ENCODE results near the gene CDS1. TPM values are rescaled to one million over a fixed set of nuclear protein-coding genes. Genes with fewer than 3 reads are reported as not detected.

Gene CDS1
- total and polyA plus RNA-seq, 8 donors: 2.7 to 7.1 (median 4.4) TPM

- Histone ChIP-seq H3K4me3 (no peak overlapping the region), H3K4me1 (peaks cover 0 to 3% (median 0%) of the 10 kb centered on the region in 3 donors), H3K27ac (no peak overlapping the region), H3K27me3 (no peaks in the 10 kb centered on the region), H3K9me3 (no peaks in the 10 kb centered on the region), H3K36me3 (no peaks in the 10 kb centered on the region)
- no peak for ATAC-seq
- intact Hi-C loops (cut with DNase I): no loop called here
- FAIRE-seq: no peak
- no peak for TF ChIP-seq CTCF (IDR thresholded peaks at IDR 0.05)
- no peak for DNase-seq
- 26 to 32% methylated on average over 1 of the region's 1 CpG for whole genome bisulfite sequencing, 2 donors
Measured at GRCh38 chr4:84634961-84635360, 52.0 kb downstream of the CDS1 start.

- peaks cover 0 to 3% (median 0%) of the 10 kb centered on the region in 3 donors for H3K4me1 ChIP-seq
- H3K27ac ChIP-seq: no peak overlapping the region
- no peak for TF ChIP-seq CTCF (IDR thresholded peaks at IDR 0.05)
- H3K9me3 ChIP-seq: no peaks in the 10 kb centered on the region
- FAIRE-seq (no peak), DNase-seq (no peak), ATAC-seq (no peak)
- H3K4me3 ChIP-seq: no peak overlapping the region
- intact Hi-C loops (cut with DNase I): no loop called here
- H3K27me3 ChIP-seq: no peaks in the 10 kb centered on the region
- H3K36me3 ChIP-seq: no peaks in the 10 kb centered on the region
Measured at GRCh38 chr4:84638092-84638491, 55.2 kb downstream of the CDS1 start.

GRCh38 chr4:84639145-84639544, 56.2 kb downstream of the CDS1 start:
- DNase-seq (no peak), ATAC-seq (no peak), FAIRE-seq (no peak)
- TF ChIP-seq CTCF (IDR thresholded peaks at IDR 0.05): no peak
- H3K4me3 ChIP-seq: no peak overlapping the region
- intact Hi-C loops (cut with DNase I): no loop called here
- no peaks in the 10 kb centered on the region for H3K9me3 ChIP-seq
- H3K27me3 ChIP-seq: no peaks in the 10 kb centered on the region
- no peak overlapping the region for H3K27ac ChIP-seq
- 94 to 97% methylated on average over 1 of the region's 1 CpG for WGBS, 2 donors
- no peaks in the 10 kb centered on the region for H3K36me3 ChIP-seq
- peaks cover 0 to 3% (median 0%) of the 10 kb centered on the region in 3 donors for H3K4me1 ChIP-seq

- intact Hi-C loops (cut with DNase I): no loop called here
- Histone ChIP-seq H3K4me1 (no peaks in the 10 kb centered on the region), H3K36me3 (no peaks in the 10 kb centered on the region), H3K27me3 (no peaks in the 10 kb centered on the region), H3K4me3 (no peak overlapping the region), H3K27ac (no peak overlapping the region), H3K9me3 (no peaks in the 10 kb centered on the region)
- ATAC-seq (no peak), FAIRE-seq (no peak), DNase-seq (no peak)
- TF ChIP-seq CTCF (IDR thresholded peaks at IDR 0.05): no peak
- 97% methylated on average over 5 of the region's 5 CpGs for WGBS, 2 donors
Measured at GRCh38 chr4:84644087-84644486, 61.2 kb downstream of the CDS1 start.

GRCh38 chr4:84647312-84647884, 64.5 kb downstream of the CDS1 start:
- Histone ChIP-seq H3K27ac (no peak overlapping the region), H3K9me3 (no peaks in the 10 kb centered on the region), H3K4me3 (no peak overlapping the region), H3K27me3 (no peaks in the 10 kb centered on the region), H3K36me3 (no peaks in the 10 kb centered on the region), H3K4me1 (no peaks in the 10 kb centered on the region)
- ATAC-seq (no peak), DNase-seq (no peak), FAIRE-seq (no peak)
- 87 to 96% methylated on average over 2 of the region's 2 CpGs for WGBS, 2 donors
- no peak for TF ChIP-seq CTCF (IDR thresholded peaks at IDR 0.05)
- intact Hi-C loops (cut with DNase I): no loop called here

All from pancreas (tissue), 10 donors.